Choroid plexus epithelial cell (primary cell): ENCODE measurements around the gene OLFML1.

Source experiments
- DNase-seq: peaks from one replicate; pipeline ENCODE4 v3.0.0-alpha.2; 2010; ENCODE audit warnings: low read depth
- H3K4me3 ChIP-seq: 2 replicates; pipeline ENCODE4 v1.5.1; 2011; ENCODE audit warnings: low read depth, mild to moderate bottlenecking, control low read depth, low read length, moderate library complexity
- CTCF ChIP-seq: conservative IDR thresholded peaks from 2 replicates; pipeline ENCODE4 v1.5.1; 2011; ENCODE audit warnings: low read depth, mild to moderate bottlenecking, control low read depth, inconsistent platforms, low read length, moderate library complexity

The OLFML1 gene

GRCh38 chr11:7522121-7522520 lies 36.8 kb downstream of the OLFML1 start:
- no peak overlapping the region for H3K4me3 ChIP-seq
- TF ChIP-seq CTCF = no peak
- no peak for DNase-seq

GRCh38 chr11:7522546-7522945 lies 37.2 kb downstream of the OLFML1 start:
- TF ChIP-seq CTCF = no peak
- no peak for DNase-seq
- H3K4me3 ChIP-seq = no peak overlapping the region

GRCh38 chr11:7523416-7524210 lies 38.3 kb downstream of the OLFML1 start:
- no peak for DNase-seq
- H3K4me3 ChIP-seq = no peak overlapping the region
- TF ChIP-seq CTCF = no peak

GRCh38 chr11:7524462-7525235 lies 39.3 kb downstream of the OLFML1 start:
- TF ChIP-seq CTCF = no peak
- no peak overlapping the region for H3K4me3 ChIP-seq
- DNase-seq = no peak

GRCh38 chr11:7525424-7525823 lies 40.1 kb downstream of the OLFML1 start:
- no peak for DNase-seq
- no peak overlapping the region for H3K4me3 ChIP-seq
- TF ChIP-seq CTCF = no peak

- TF ChIP-seq CTCF = no peak
- no peak overlapping the region for H3K4me3 ChIP-seq
- DNase-seq = no peak
Observed at GRCh38 chr11:7527029-7527428, 41.7 kb downstream of the OLFML1 start.

GRCh38 chr11:7528514-7529049 lies 43.3 kb downstream of the OLFML1 start:
- DNase-seq = no peak
- TF ChIP-seq CTCF = no peak
- H3K4me3 ChIP-seq = no peak overlapping the region
